ENCODE results near the gene DGKI.

DNA sequence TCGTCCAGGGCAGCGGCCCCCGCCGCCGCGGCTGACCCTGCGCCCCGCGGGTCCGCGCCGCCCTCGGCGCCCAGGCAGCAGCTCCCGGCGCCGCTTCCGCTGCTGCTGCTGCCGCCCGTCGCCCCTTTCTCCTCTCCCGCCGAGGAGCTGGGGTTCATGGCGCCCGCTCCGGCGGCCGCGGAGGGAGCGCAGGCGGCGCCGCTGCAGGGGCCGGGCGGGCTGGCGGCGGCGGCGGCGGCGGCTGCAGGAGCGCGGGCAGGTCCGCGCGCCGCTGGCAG is 286 bp downstream of the DGKI start:
- TF ChIP-seq EZH2phosphoT487 (IDR thresholded peaks at IDR 0.05; ENCODE audit: low read depth) = no peak
- TF ChIP-seq, protein P1, sequence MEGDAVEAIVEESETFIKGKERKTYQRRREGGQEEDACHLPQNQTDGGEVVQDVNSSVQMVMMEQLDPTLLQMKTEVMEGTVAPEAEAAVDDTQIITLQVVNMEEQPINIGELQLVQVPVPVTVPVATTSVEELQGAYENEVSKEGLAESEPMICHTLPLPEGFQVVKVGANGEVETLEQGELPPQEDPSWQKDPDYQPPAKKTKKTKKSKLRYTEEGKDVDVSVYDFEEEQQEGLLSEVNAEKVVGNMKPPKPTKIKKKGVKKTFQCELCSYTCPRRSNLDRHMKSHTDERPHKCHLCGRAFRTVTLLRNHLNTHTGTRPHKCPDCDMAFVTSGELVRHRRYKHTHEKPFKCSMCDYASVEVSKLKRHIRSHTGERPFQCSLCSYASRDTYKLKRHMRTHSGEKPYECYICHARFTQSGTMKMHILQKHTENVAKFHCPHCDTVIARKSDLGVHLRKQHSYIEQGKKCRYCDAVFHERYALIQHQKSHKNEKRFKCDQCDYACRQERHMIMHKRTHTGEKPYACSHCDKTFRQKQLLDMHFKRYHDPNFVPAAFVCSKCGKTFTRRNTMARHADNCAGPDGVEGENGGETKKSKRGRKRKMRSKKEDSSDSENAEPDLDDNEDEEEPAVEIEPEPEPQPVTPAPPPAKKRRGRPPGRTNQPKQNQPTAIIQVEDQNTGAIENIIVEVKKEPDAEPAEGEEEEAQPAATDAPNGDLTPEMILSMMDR (IDR thresholded peaks at IDR 0.05; ENCODE audit: low read depth, low read length) = no peak
